H1 (cell line): ENCODE measurements around the gene UGGT1. TPM values are rescaled to one million over a fixed set of nuclear protein-coding genes. Genes with fewer than 3 reads are reported as not detected.

ENCODE experiments used
- CHD1 ChIP-seq: IDR thresholded peaks from 2 replicates; pipeline ENCODE4 v1.6.1; 2012; ENCODE audit warnings: low read depth, low read length, improper control_type of control experiment
- FOSL1 ChIP-seq: IDR thresholded peaks from 2 replicates; pipeline ENCODE4 v1.6.1; 2011; ENCODE audit warnings: mild to moderate bottlenecking, low read depth, low read length, moderate library complexity; ENCODE audit not compliant: insufficient read depth
- JUN ChIP-seq: IDR thresholded peaks from 2 replicates; pipeline ENCODE4 v1.6.1; 2011; ENCODE audit warnings: low read depth, mild to moderate bottlenecking, improper control_type of control experiment, low read length
- NANOG ChIP-seq: IDR thresholded peaks from 2 replicates; pipeline ENCODE4 v1.6.1; 2011; ENCODE audit warnings: low read length, low read depth, mild to moderate bottlenecking, inconsistent platforms; ENCODE audit not compliant: insufficient read depth, poor library complexity, severe bottlenecking
- RFX5 ChIP-seq: IDR thresholded peaks from 2 replicates; pipeline ENCODE4 v1.6.1; 2011; ENCODE audit warnings: low read depth, low read length, improper control_type of control experiment, borderline replicate concordance
- SIRT6 ChIP-seq: IDR thresholded peaks from one replicate; pipeline ENCODE4 v1.7.1; 2012; ENCODE audit warnings: low read length, inconsistent platforms
- SP1 ChIP-seq: IDR thresholded peaks from 2 replicates; pipeline ENCODE4 v1.6.1; 2011; ENCODE audit warnings: low read depth, low read length
- SP2 ChIP-seq: IDR thresholded peaks from 2 replicates; pipeline ENCODE4 v1.6.1; 2012; ENCODE audit warnings: mild to moderate bottlenecking, low read length, inconsistent platforms
- polyA plus RNA-seq, 7 experiments: library from polyadenylated mRNA; depleted of rRNA in 3 of 7; stranded (reverse) in 5 of 7; unstranded in 2 of 7; fragments of >200 nt in 5 of 7; fragments of 200-250 nt in 2 of 7; gene quantifications; 1 replicate in 5 of 7; 2 replicates in 1 of 7; 4 replicates in 1 of 7; pipeline versions ENCODE4 v1.2.1 to v1.2.3, GENCODE V29; 2011 to 2013; ENCODE audit warnings: missing spikeins in 2 of 7, mixed read lengths in 2 of 7
- total RNA-seq: library from RNA; stranded (reverse); fragmentation: NEBNext Ultra II Directional; extraction: Animal tissue kit (Norgen Biotek cat#: 25700); gene quantifications from 2 replicates; pipeline ENCODE4 v1.2.1, GENCODE V29; 2021
- TF ChIP-seq, protein P1 (sequence below): IDR thresholded peaks from 2 replicates; pipeline ENCODE4 v1.6.1; 2011; ENCODE audit warnings: low read depth, mild to moderate bottlenecking, low read length; ENCODE audit not compliant: insufficient read depth
- TF ChIP-seq, protein P2 (sequence below): fragments of 300-600 bp; sonication (generic); IDR thresholded peaks from 2 replicates; pipeline ENCODE4 v1.7.1; 2012; ENCODE audit warnings: low read length, moderate library complexity, mild to moderate bottlenecking, inconsistent platforms; ENCODE audit not compliant: insufficient replicate concordance

UGGT1 gene
- total and polyA plus RNA-seq, 2 of the 8 experiments (the other 6 are each of a cell fraction or from before 2014, with no cell fraction given) = 14.9 to 57.3 TPM

DNA sequence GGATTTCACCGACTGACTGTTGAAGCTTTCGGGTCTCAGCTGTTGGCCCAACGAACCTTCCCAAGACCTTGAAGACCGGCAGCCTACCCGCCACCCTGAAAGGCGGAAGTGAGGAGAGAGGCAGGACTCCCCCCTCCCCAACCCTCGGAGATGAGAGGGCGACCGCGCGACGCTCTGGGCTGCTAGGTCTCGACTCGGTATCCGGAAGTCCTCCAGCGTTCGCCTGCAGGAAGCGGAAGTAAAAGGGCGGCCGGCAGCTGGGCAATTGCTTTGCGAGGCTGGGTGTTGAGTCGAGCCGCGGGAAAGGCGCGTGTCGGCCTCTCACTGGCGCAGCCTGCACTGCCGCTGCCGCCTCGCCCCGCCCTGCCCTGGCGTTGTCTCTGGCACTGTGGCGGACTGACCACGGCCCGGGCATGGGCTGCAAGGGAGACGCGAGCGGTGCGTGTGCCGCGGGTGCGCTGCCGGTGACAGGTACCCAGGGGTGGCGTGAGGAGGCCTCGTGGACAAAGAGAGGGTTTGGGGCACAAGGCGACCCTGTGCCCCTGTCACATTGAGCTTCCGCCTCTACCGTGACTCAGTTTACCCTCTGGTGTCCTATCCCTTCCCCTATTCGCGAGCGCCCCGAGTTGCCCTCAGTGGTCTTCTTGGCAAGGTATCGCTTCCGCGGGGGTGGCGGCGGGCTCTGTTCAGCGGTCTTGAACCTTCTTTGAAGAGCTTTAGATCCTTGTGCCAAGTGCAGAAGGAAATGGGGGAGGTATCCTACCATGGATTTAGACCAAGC lies at the start of gene UGGT1 (continued):
- TF ChIP-seq, protein P1, sequence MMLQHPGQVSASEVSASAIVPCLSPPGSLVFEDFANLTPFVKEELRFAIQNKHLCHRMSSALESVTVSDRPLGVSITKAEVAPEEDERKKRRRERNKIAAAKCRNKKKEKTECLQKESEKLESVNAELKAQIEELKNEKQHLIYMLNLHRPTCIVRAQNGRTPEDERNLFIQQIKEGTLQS = no peak
- TF ChIP-seq SP1 (peak; percentile 24; the same call in 1 of the 2 replicates), SIRT6 (no peak), RFX5 (no peak), JUN (no peak), CHD1 (no peak), SP2 (peak; percentile 86), NANOG (no peak), FOSL1 (no peak)
- TF ChIP-seq, protein P2, sequence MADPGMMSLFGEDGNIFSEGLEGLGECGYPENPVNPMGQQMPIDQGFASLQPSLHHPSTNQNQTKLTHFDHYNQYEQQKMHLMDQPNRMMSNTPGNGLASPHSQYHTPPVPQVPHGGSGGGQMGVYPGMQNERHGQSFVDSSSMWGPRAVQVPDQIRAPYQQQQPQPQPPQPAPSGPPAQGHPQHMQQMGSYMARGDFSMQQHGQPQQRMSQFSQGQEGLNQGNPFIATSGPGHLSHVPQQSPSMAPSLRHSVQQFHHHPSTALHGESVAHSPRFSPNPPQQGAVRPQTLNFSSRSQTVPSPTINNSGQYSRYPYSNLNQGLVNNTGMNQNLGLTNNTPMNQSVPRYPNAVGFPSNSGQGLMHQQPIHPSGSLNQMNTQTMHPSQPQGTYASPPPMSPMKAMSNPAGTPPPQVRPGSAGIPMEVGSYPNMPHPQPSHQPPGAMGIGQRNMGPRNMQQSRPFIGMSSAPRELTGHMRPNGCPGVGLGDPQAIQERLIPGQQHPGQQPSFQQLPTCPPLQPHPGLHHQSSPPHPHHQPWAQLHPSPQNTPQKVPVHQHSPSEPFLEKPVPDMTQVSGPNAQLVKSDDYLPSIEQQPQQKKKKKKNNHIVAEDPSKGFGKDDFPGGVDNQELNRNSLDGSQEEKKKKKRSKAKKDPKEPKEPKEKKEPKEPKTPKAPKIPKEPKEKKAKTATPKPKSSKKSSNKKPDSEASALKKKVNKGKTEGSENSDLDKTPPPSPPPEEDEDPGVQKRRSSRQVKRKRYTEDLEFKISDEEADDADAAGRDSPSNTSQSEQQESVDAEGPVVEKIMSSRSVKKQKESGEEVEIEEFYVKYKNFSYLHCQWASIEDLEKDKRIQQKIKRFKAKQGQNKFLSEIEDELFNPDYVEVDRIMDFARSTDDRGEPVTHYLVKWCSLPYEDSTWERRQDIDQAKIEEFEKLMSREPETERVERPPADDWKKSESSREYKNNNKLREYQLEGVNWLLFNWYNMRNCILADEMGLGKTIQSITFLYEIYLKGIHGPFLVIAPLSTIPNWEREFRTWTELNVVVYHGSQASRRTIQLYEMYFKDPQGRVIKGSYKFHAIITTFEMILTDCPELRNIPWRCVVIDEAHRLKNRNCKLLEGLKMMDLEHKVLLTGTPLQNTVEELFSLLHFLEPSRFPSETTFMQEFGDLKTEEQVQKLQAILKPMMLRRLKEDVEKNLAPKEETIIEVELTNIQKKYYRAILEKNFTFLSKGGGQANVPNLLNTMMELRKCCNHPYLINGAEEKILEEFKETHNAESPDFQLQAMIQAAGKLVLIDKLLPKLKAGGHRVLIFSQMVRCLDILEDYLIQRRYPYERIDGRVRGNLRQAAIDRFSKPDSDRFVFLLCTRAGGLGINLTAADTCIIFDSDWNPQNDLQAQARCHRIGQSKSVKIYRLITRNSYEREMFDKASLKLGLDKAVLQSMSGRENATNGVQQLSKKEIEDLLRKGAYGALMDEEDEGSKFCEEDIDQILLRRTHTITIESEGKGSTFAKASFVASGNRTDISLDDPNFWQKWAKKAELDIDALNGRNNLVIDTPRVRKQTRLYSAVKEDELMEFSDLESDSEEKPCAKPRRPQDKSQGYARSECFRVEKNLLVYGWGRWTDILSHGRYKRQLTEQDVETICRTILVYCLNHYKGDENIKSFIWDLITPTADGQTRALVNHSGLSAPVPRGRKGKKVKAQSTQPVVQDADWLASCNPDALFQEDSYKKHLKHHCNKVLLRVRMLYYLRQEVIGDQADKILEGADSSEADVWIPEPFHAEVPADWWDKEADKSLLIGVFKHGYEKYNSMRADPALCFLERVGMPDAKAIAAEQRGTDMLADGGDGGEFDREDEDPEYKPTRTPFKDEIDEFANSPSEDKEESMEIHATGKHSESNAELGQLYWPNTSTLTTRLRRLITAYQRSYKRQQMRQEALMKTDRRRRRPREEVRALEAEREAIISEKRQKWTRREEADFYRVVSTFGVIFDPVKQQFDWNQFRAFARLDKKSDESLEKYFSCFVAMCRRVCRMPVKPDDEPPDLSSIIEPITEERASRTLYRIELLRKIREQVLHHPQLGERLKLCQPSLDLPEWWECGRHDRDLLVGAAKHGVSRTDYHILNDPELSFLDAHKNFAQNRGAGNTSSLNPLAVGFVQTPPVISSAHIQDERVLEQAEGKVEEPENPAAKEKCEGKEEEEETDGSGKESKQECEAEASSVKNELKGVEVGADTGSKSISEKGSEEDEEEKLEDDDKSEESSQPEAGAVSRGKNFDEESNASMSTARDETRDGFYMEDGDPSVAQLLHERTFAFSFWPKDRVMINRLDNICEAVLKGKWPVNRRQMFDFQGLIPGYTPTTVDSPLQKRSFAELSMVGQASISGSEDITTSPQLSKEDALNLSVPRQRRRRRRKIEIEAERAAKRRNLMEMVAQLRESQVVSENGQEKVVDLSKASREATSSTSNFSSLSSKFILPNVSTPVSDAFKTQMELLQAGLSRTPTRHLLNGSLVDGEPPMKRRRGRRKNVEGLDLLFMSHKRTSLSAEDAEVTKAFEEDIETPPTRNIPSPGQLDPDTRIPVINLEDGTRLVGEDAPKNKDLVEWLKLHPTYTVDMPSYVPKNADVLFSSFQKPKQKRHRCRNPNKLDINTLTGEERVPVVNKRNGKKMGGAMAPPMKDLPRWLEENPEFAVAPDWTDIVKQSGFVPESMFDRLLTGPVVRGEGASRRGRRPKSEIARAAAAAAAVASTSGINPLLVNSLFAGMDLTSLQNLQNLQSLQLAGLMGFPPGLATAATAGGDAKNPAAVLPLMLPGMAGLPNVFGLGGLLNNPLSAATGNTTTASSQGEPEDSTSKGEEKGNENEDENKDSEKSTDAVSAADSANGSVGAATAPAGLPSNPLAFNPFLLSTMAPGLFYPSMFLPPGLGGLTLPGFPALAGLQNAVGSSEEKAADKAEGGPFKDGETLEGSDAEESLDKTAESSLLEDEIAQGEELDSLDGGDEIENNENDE = no peak
